NCI-H2171 treated with DMSO at 0.1 percent for 48 hours (cell line): Measurements from ENCODE around the gene RRM2.
"Not testable (repeated sequence)": the region's sequence is repeated elsewhere in the genome, so short reads cannot be mapped to it uniquely, and the experiment has no call there.

Experiments used
- DNase-seq: peaks from one replicate; lab custom pipeline; 2025; lab: John Stamatoyannopoulos, UW

The RRM2 gene

GRCh38 chr2:10132596-10132995 is 10.1 kb downstream of the RRM2 start:
- DNase-seq, result no peak

GRCh38 chr2:10132996-10133647 is 10.6 kb downstream of the RRM2 start:
- no peak for DNase-seq

GRCh38 chr2:10135296-10136089 is 13.0 kb downstream of the RRM2 start:
- peak; percentile 64 for DNase-seq

GRCh38 chr2:10136101-10136934 is 13.8 kb downstream of the RRM2 start:
- DNase-seq, result peak; percentile 27

GRCh38 chr2:10137053-10137843 is 14.7 kb downstream of the RRM2 start:
- no peak for DNase-seq

- DNase-seq, result no peak
These were observed 17.0 kb downstream of the RRM2 start for GRCh38 chr2:10139536-10139935.

- no peak for DNase-seq
These were observed 18.5 kb downstream of the RRM2 start for GRCh38 chr2:10140841-10141610.

GRCh38 chr2:10141736-10142639 is 19.4 kb downstream of the RRM2 start:
- DNase-seq, result peak; percentile 38

- DNase-seq, result no peak
These were observed 20.1 kb downstream of the RRM2 start for GRCh38 chr2:10142640-10142965.

GRCh38 chr2:10144771-10145518 is 22.4 kb downstream of the RRM2 start:
- DNase-seq, result no peak

GRCh38 chr2:10145519-10146357 is 23.2 kb downstream of the RRM2 start:
- DNase-seq, result no peak

GRCh38 chr2:10146366-10147005 is 23.9 kb downstream of the RRM2 start:
- DNase-seq, result no peak

GRCh38 chr2:10147050-10147660 is 24.6 kb downstream of the RRM2 start:
- DNase-seq, result not testable (repeated sequence)

GRCh38 chr2:10148268-10148667 is 25.7 kb downstream of the RRM2 start:
- no peak for DNase-seq

- DNase-seq, result no peak
These were observed 27.1 kb downstream of the RRM2 start for GRCh38 chr2:10149635-10150034.

GRCh38 chr2:10150436-10150835 is 27.9 kb downstream of the RRM2 start:
- no peak for DNase-seq

GRCh38 chr2:10151462-10151861 is 28.9 kb downstream of the RRM2 start:
- no peak for DNase-seq

- DNase-seq, result no peak
These were observed 34.8 kb downstream of the RRM2 start for GRCh38 chr2:10157293-10157692.
